Measurements from ENCODE around the gene CEMIP2. TPM values are rescaled to one million over a fixed set of nuclear protein-coding genes. Genes with fewer than 3 reads are reported as not detected.
A peak's percentile ranks its signal among the peaks of the same experiment; 100 is the strongest.

Gene CEMIP2
- total and polyA plus RNA-seq, 8 donors, result 12.4 to 218 (median 59.8) TPM

- no peak overlapping the region for H3K27ac ChIP-seq
- intact Hi-C loops (cut with DNase I; ENCODE audit: low total_unique reads), result no loop called here
- H3K4me3 ChIP-seq, result no peak overlapping the region
- no peaks in the 10 kb centered on the region for H3K9me3 ChIP-seq
- no peak for DNase-seq
- TF ChIP-seq POLR2AphosphoS5 (IDR thresholded peaks at IDR 0.05), result no peak
- TF ChIP-seq CTCF (IDR thresholded peaks at IDR 0.05), result no peak
- TF ChIP-seq POLR2A (IDR thresholded peaks at IDR 0.05), result no peak
- TF ChIP-seq EP300 (IDR thresholded peaks at IDR 0.05), result no peak
- H3K4me1 ChIP-seq, result no peaks in the 10 kb centered on the region
- H3K27me3 ChIP-seq, result no peaks in the 10 kb centered on the region
- no peaks in the 10 kb centered on the region for H3K36me3 ChIP-seq
Measured at GRCh38 chr9:71781391-71781790, 13.1 kb upstream of the CEMIP2 start.

- intact Hi-C loops (cut with DNase I; ENCODE audit: low total_unique reads), result no loop called here
Measured at GRCh38 chr9:71780953-71781352, 12.6 kb upstream of the CEMIP2 start.

GRCh38 chr9:71778085-71778484 lies 9.8 kb upstream of the CEMIP2 start:
- Histone ChIP-seq H3K36me3 (no peaks in the 10 kb centered on the region), H3K4me1 (no peaks in the 10 kb centered on the region), H3K9me3 (no peaks in the 10 kb centered on the region), H3K27me3 (no peaks in the 10 kb centered on the region), H3K4me3 (no peak overlapping the region), H3K27ac (no peak overlapping the region)
- DNase-seq, result no peak
- TF ChIP-seq POLR2AphosphoS5 (IDR thresholded peaks at IDR 0.05) (no peak), EP300 (IDR thresholded peaks at IDR 0.05) (no peak), CTCF (IDR thresholded peaks at IDR 0.05) (no peak), POLR2A (IDR thresholded peaks at IDR 0.05) (no peak)
- intact Hi-C loops (cut with DNase I; ENCODE audit: low total_unique reads), result no loop called here
- 79 to 86% (median 81%) methylated on average over 5 of the region's 5 CpGs for WGBS, 5 donors

More at GRCh38 chr9:71780953-71781352, 12.6 kb upstream of the CEMIP2 start:
- Histone ChIP-seq H3K27me3 (no peaks in the 10 kb centered on the region), H3K36me3 (no peaks in the 10 kb centered on the region), H3K9me3 (no peaks in the 10 kb centered on the region), H3K27ac (no peak overlapping the region), H3K4me1 (no peaks in the 10 kb centered on the region), H3K4me3 (no peak overlapping the region)
- 61 to 83% (median 73%) methylated on average over 3 of the region's 3 CpGs for WGBS, 5 donors
- TF ChIP-seq CTCF (IDR thresholded peaks at IDR 0.05) (no peak), EP300 (IDR thresholded peaks at IDR 0.05) (no peak), POLR2AphosphoS5 (IDR thresholded peaks at IDR 0.05) (no peak), POLR2A (IDR thresholded peaks at IDR 0.05) (no peak)
- DNase-seq, result no peak

- Histone ChIP-seq H3K9me3 (no peaks in the 10 kb centered on the region), H3K27ac (no peak overlapping the region), H3K27me3 (no peaks in the 10 kb centered on the region), H3K36me3 (no peaks in the 10 kb centered on the region), H3K4me3 (no peak overlapping the region), H3K4me1 (peaks cover 0 to 6% (median 4%) of the 10 kb centered on the region in 4 donors)
- DNase-seq, result peak in 1 of 2 donors; percentile 48
- no peak for TF ChIP-seq CTCF (IDR thresholded peaks at IDR 0.05)
- no peak for TF ChIP-seq POLR2AphosphoS5 (IDR thresholded peaks at IDR 0.05)
- no peak for TF ChIP-seq POLR2A (IDR thresholded peaks at IDR 0.05)
- TF ChIP-seq EP300 (IDR thresholded peaks at IDR 0.05), result no peak
- intact Hi-C loops (cut with DNase I; ENCODE audit: low total_unique reads), result no loop called here
- WGBS, 5 donors, result 73 to 78% (median 77%) methylated on average over 3 of the region's 3 CpGs
Measured at GRCh38 chr9:71774920-71775319, 6.6 kb upstream of the CEMIP2 start.
